ENCODE measurements around the gene SLC18B1.

Gene SLC18B1

GRCh38 chr6:132814716-132815570 lies 16.5 kb upstream of the SLC18B1 start:
- ATAC-seq (replicated peaks; ENCODE audit: extremely low read depth, poor library complexity, severe bottlenecking): peak; percentile 2
- H3K27ac Mint-ChIP-seq (ENCODE audit: low read depth): peak overlapping the region; percentile 99
- H3K36me3 Mint-ChIP-seq (ENCODE audit: insufficient read depth): peaks cover 78% of the 10 kb centered on the region
- peak overlapping the region; percentile 91 for H3K4me3 Mint-ChIP-seq
- DNase-seq (ENCODE audit: low spot score in 2 of 2): no peak
- H3K27me3 Mint-ChIP-seq: no peaks in the 10 kb centered on the region
- H3K4me1 Mint-ChIP-seq: peaks cover 76% of the 10 kb centered on the region
- H3K9me3 Mint-ChIP-seq: no peaks in the 10 kb centered on the region

GRCh38 chr6:132813173-132813856 lies 14.9 kb upstream of the SLC18B1 start:
- no peaks in the 10 kb centered on the region for H3K27me3 Mint-ChIP-seq
- peak in 1 of 2 donors; percentile 36 for DNase-seq (ENCODE audit: low spot score in 2 of 2)
- peak overlapping the region; percentile 99 for H3K27ac Mint-ChIP-seq (ENCODE audit: low read depth)
- ATAC-seq (replicated peaks; ENCODE audit: extremely low read depth, poor library complexity, severe bottlenecking): peak; percentile 35
- no peaks in the 10 kb centered on the region for H3K9me3 Mint-ChIP-seq
- peaks cover 60% of the 10 kb centered on the region for H3K4me1 Mint-ChIP-seq
- H3K36me3 Mint-ChIP-seq (ENCODE audit: insufficient read depth): peaks cover 61% of the 10 kb centered on the region
- H3K4me3 Mint-ChIP-seq: peak overlapping the region; percentile 91

GRCh38 chr6:132812756-132813172 lies 14.3 kb upstream of the SLC18B1 start:
- H3K4me3 Mint-ChIP-seq: peak overlapping the region; percentile 91
- peaks cover 54% of the 10 kb centered on the region for H3K4me1 Mint-ChIP-seq
- no peak for ATAC-seq (replicated peaks; ENCODE audit: extremely low read depth, poor library complexity, severe bottlenecking)
- H3K27me3 Mint-ChIP-seq: no peaks in the 10 kb centered on the region
- peak overlapping the region; percentile 99 for H3K27ac Mint-ChIP-seq (ENCODE audit: low read depth)
- H3K9me3 Mint-ChIP-seq: no peaks in the 10 kb centered on the region
- DNase-seq (ENCODE audit: low spot score in 2 of 2): no peak
- peaks cover 56% of the 10 kb centered on the region for H3K36me3 Mint-ChIP-seq (ENCODE audit: insufficient read depth)

GRCh38 chr6:132812255-132812732 lies 13.9 kb upstream of the SLC18B1 start:
- H3K4me1 Mint-ChIP-seq: peaks cover 50% of the 10 kb centered on the region
- H3K4me3 Mint-ChIP-seq: peak overlapping the region; percentile 91
- H3K36me3 Mint-ChIP-seq (ENCODE audit: insufficient read depth): peaks cover 51% of the 10 kb centered on the region
- DNase-seq (ENCODE audit: low spot score in 2 of 2): no peak
- H3K9me3 Mint-ChIP-seq: no peaks in the 10 kb centered on the region
- no peak for ATAC-seq (replicated peaks; ENCODE audit: extremely low read depth, poor library complexity, severe bottlenecking)
- H3K27me3 Mint-ChIP-seq: no peaks in the 10 kb centered on the region
- peak overlapping the region; percentile 99 for H3K27ac Mint-ChIP-seq (ENCODE audit: low read depth)

DNA sequence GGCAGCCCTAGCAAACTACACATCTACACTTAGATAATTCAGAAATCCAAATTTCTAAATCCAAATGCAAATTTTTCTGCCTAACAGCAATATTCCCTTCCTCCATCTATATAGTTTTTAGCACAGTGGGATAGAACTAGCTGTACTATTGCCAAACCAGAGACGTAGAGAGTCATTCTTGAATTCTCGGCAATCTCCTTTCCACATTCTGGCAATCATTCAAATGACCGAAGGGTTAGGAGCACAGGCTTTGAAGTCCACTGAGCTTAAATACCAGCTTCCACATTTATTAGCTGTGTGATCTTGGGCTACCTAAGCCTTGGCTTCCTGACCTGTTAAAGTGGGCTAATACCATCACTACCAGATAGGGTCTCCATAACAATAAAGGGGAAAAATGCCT lies 12.8 kb upstream of the SLC18B1 start:
- H3K9me3 Mint-ChIP-seq: no peaks in the 10 kb centered on the region
- no peak for DNase-seq (ENCODE audit: low spot score in 2 of 2)
- no peak overlapping the region for H3K4me3 Mint-ChIP-seq
- ATAC-seq (replicated peaks; ENCODE audit: extremely low read depth, poor library complexity, severe bottlenecking): no peak
- H3K27me3 Mint-ChIP-seq: no peaks in the 10 kb centered on the region
- peaks cover 39% of the 10 kb centered on the region for H3K4me1 Mint-ChIP-seq
- no peak overlapping the region for H3K27ac Mint-ChIP-seq (ENCODE audit: low read depth)
- H3K36me3 Mint-ChIP-seq (ENCODE audit: insufficient read depth): peaks cover 42% of the 10 kb centered on the region

DNA sequence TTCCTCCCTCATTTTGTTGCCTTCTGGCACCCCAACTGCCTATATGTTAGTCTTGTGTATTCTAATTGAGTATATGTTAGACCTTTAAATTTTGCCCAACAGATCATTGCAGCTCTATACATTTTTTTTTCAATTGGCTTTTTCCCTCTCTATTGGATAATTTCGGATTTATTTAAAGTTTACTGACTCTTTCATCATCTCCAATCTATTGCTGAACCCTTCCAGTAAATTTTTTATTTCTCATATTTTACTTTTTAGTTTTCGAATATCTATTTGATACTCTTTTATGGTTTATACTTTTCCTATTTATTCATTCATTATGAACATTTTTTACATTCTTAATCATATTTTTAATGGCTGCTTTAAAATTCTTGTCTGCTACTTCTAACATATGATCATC lies 7.1 kb upstream of the SLC18B1 start:
- Mint-ChIP-seq H3K27me3 (no peaks in the 10 kb centered on the region), H3K9me3 (no peaks in the 10 kb centered on the region), H3K4me1 (no peaks in the 10 kb centered on the region), H3K27ac (ENCODE audit: low read depth) (no peak overlapping the region), H3K4me3 (no peak overlapping the region), H3K36me3 (ENCODE audit: insufficient read depth) (no peaks in the 10 kb centered on the region)
- DNase-seq (ENCODE audit: low spot score in 2 of 2) (no peak), ATAC-seq (replicated peaks; ENCODE audit: extremely low read depth, poor library complexity, severe bottlenecking) (no peak)

DNA sequence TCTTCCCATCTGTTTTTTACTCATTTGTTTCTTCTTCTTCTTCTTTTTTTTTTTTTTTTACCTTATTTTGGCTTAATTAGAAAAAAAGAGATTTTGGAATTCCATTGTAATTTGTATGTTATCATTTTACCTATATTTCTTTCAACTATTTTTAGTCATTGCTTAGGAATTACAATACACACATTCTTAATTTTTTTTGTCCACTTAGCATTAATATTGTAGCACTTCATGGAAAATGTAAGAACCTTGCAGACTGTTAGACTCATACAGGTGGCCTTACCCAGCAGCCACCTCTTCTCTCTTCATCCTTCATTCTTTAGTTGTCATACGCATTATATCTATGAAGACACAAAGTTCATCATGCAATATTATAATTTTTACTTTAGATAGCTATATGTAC lies 5.8 kb upstream of the SLC18B1 start:
- Mint-ChIP-seq H3K9me3 (no peaks in the 10 kb centered on the region), H3K4me1 (no peaks in the 10 kb centered on the region), H3K36me3 (ENCODE audit: insufficient read depth) (no peaks in the 10 kb centered on the region), H3K27me3 (no peaks in the 10 kb centered on the region), H3K27ac (ENCODE audit: low read depth) (no peak overlapping the region), H3K4me3 (no peak overlapping the region)
- no peak for DNase-seq (ENCODE audit: low spot score in 2 of 2)
- ATAC-seq (replicated peaks; ENCODE audit: extremely low read depth, poor library complexity, severe bottlenecking): no peak

- Mint-ChIP-seq H3K27ac (ENCODE audit: low read depth) (peak overlapping the region; percentile 69), H3K4me3 (no peak overlapping the region), H3K4me1 (peaks cover 11% of the 10 kb centered on the region)
These were observed 2.2 kb upstream of the SLC18B1 start for GRCh38 chr6:132800656-132801055.

GRCh38 chr6:132798869-132799538 lies 567 bp upstream of the SLC18B1 start:
- peak; percentile 80 for ATAC-seq (replicated peaks; ENCODE audit: extremely low read depth, poor library complexity, severe bottlenecking)

More at GRCh38 chr6:132800656-132801055, 2.2 kb upstream of the SLC18B1 start:
- DNase-seq (ENCODE audit: low spot score in 2 of 2): no peak
- ATAC-seq (replicated peaks; ENCODE audit: extremely low read depth, poor library complexity, severe bottlenecking): no peak
- peaks cover 7% of the 10 kb centered on the region for H3K36me3 Mint-ChIP-seq (ENCODE audit: insufficient read depth)
- H3K27me3 Mint-ChIP-seq: no peaks in the 10 kb centered on the region
- H3K9me3 Mint-ChIP-seq: no peaks in the 10 kb centered on the region

GRCh38 chr6:132795461-132795860 lies 3.0 kb downstream of the SLC18B1 start:
- peaks cover 10% of the 10 kb centered on the region for H3K36me3 Mint-ChIP-seq (ENCODE audit: insufficient read depth)
- H3K9me3 Mint-ChIP-seq: no peaks in the 10 kb centered on the region
- no peak overlapping the region for H3K4me3 Mint-ChIP-seq
- no peaks in the 10 kb centered on the region for H3K27me3 Mint-ChIP-seq
- peaks cover 24% of the 10 kb centered on the region for H3K4me1 Mint-ChIP-seq
- no peak overlapping the region for H3K27ac Mint-ChIP-seq (ENCODE audit: low read depth)
- DNase-seq (ENCODE audit: low spot score in 2 of 2) (no peak), ATAC-seq (replicated peaks; ENCODE audit: extremely low read depth, poor library complexity, severe bottlenecking) (no peak)

More at GRCh38 chr6:132798869-132799538, 567 bp upstream of the SLC18B1 start:
- Mint-ChIP-seq H3K27me3 (no peaks in the 10 kb centered on the region), H3K4me3 (no peak overlapping the region), H3K36me3 (ENCODE audit: insufficient read depth) (peaks cover 7% of the 10 kb centered on the region), H3K4me1 (peaks cover 16% of the 10 kb centered on the region), H3K27ac (ENCODE audit: low read depth) (no peak overlapping the region), H3K9me3 (no peaks in the 10 kb centered on the region)
- DNase-seq (ENCODE audit: low spot score in 2 of 2): peak; percentile 37 to 52

GRCh38 chr6:132792510-132792909 lies 5.9 kb downstream of the SLC18B1 start:
- ATAC-seq (replicated peaks; ENCODE audit: extremely low read depth, poor library complexity, severe bottlenecking) (no peak), DNase-seq (ENCODE audit: low spot score in 2 of 2) (no peak)
- Mint-ChIP-seq H3K27ac (ENCODE audit: low read depth) (no peak overlapping the region), H3K4me3 (no peak overlapping the region), H3K9me3 (no peaks in the 10 kb centered on the region), H3K4me1 (peaks cover 18% of the 10 kb centered on the region), H3K36me3 (ENCODE audit: insufficient read depth) (peaks cover 16% of the 10 kb centered on the region), H3K27me3 (no peaks in the 10 kb centered on the region)

DNA sequence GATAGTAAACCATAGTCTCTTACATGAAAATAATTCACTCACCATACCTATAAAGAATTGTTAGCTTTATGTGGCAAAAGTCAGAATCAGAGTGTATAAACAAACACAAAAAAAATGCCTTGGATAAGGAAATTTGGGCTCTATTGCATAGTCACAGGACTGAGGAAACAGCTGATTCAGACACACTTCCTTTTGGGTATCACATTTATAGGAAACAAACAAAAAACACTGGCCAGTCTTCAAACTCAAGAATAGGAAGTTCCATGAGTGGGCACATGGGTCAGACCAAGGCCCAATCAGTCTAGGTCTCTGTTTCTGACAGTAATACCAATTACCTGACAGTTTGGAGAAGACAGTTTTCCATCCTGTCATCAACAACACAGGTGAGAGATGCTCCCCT lies 8.0 kb downstream of the SLC18B1 start:
- Mint-ChIP-seq H3K27me3 (no peaks in the 10 kb centered on the region), H3K36me3 (ENCODE audit: insufficient read depth) (peaks cover 18% of the 10 kb centered on the region), H3K27ac (ENCODE audit: low read depth) (no peak overlapping the region), H3K4me1 (peaks cover 14% of the 10 kb centered on the region), H3K9me3 (no peaks in the 10 kb centered on the region), H3K4me3 (no peak overlapping the region)
- ATAC-seq (replicated peaks; ENCODE audit: extremely low read depth, poor library complexity, severe bottlenecking) (no peak), DNase-seq (ENCODE audit: low spot score in 2 of 2) (no peak)
